ENCODE measurements around the gene LCLAT1.
"Not testable (repeated sequence)": the region's sequence is repeated elsewhere in the genome, so short reads cannot be mapped to it uniquely, and the experiment has no call there.

The LCLAT1 gene

DNA sequence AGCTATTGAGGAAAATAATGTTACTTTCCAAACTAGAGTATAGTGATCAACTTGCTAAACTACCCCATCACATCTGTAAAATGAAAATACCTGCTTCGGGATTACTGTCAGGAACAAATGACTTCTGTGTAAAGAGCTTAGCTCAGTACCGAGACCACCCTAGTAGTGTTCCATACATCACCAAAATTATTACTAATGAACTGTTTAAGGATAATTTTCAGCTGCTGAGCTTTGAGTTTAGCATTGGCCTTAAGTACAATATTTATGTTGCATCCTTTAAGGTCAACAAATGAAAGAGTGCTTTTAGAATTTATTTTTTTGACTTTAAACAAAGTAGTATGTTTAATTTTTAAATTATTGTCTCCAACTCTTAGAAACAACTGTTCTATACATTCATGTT is 144.1 kb downstream of the LCLAT1 start:
- no peak for DNase-seq (ENCODE audit: low read depth)

DNA sequence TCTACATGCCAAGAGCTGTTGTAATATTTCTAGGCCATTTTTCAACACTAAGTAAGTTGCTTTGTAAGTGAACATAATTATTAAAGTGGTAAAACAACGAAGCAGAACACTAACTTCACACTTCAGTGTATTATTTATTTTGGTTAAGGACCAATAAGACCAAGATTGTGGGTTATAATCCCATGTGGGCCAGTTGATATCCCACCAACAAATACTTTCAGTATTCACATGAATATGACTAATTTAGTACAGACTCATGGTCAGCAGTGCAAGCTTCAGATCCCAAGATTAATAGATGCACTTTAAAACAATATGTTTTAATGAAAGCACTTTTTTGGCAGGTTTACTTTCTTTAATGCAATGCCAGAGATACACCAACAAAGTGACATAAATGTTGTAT is 154.3 kb downstream of the LCLAT1 start:
- DNase-seq (ENCODE audit: low read depth): no peak

DNA sequence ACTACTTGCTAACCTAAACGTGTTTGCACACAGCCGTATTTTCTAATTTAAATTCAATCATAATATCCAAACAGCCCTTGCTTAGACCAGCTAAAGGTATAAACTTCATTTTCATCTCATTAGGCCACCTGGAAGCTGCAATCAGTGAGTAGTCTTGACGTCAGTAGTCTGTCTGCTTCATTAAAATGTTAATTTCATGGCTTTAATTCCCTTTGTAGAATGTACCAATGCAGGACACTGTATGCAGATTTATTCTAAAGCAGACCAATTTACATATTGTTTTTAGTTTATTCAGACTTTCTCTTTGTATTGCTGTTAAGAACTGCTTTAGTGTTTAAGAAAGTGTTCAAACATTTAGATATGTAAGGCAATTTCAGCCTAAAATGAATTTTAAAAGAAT is 158.2 kb downstream of the LCLAT1 start:
- no peak for DNase-seq (ENCODE audit: low read depth)

DNA sequence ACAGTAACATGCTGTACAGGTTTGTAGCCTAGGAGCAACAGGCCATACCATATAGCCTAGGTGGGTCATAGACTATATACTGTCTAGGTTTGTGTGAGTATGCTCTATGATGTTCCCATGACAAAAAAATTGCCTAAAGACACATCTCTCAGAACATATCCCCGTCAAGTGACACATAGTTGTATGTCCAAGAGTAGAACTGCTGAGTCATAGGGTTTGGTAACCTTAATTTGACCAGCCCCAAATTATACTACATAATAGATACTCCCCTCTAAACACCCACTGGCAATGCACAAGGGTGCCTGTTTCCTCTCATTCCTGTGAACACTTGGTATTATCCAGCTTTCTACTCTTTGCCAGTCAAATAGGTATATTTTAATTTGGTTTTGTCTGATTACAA is 161.6 kb downstream of the LCLAT1 start:
- DNase-seq (ENCODE audit: low read depth): no peak

DNA sequence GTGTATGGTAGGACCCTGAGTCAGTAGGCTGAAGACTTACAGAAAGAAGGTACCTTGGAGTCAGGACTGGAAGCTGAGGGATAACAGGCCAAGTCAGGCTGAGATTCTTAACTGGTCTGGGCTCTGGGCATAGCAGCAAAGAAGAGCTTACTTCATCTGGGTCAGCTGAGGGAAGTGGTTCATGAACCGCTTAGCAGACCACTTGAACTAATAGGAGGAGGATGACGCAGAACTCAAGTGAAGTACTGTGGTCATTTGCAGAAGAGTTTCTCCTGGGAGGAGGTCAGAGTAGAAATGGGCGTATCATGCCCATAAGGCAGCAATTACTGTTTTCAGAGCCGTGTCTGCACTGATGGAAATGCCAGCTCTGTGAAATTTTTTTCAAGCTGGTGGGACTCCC is 164.5 kb downstream of the LCLAT1 start:
- DNase-seq (ENCODE audit: low read depth): no peak

DNA sequence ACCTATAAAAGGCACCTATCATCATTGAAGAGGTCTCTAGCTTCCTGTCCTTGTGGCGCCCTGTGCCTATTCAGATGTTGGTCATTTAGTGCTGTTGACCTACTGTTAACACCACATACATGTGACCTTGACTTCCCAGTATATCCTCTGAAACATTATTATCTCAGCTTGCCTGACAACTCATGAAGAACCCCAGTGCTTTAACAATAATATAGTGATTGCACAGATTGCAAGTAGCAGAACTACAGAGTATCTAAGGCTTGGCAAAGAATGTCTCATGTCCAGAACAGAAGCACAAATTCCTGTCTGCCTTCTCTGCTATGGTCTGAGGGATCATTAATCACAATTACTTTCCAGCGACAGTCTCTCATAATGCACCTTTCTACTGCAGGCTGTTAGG is 165.3 kb downstream of the LCLAT1 start:
- no peak for DNase-seq (ENCODE audit: low read depth)

DNA sequence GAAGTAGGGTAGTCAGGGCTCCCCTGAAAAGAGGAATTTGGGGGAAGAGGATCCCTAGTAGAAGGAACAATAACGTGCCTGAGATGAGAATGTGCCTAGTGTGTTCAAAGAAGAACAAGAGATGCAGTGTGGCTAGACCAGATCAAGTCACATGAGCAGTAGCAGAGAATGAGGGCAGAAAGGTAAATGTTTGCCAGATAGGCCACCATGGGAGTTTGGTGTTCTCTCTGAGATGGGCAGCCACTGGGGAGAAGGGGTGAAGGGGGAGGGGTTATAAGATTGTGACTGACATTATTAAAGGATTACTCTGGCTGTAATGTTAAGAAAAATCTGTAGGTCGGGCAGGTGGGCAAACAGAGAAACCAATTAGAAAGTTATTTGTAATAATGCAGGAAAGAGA is 166.0 kb downstream of the LCLAT1 start:
- no peak for DNase-seq (ENCODE audit: low read depth)

DNA sequence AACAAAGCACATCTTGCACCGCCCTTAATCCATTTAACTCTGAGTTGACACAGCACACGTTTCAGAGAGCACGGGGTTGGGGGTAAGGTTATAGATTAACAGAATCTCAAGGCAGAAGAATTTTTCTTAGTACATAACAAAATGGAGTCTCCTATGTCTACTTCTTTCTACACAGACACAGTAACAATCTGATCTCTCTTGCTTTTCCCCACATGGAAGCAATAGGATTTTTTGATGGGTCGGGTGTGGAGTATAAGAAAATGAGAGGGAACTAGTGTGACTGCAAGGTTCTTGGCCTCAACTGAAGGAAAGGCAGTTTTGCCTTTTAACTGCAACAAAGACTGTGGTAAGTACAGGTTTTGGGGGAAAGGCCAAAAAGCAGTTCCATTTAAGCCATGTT is 167.2 kb downstream of the LCLAT1 start:
- not testable (repeated sequence) for DNase-seq (ENCODE audit: low read depth)

DNA sequence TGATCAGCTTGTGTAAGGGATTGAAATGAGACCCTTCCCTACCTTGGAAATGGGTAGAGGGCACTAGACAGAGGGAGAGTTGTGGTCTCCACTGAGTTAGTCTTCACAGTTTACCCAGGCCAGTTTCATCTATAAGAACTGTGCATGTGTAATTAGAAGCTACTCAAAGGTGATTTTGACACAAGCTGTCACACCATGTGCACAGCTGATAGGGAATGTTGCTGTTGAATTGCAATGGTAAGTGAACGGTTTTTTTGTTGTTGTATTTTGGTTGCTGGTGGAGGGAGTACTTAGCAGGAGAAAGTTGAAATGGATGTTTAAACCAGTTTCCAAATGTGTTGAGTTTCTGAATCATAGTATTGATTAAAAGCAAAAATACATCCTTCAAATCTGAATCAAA is 168.9 kb downstream of the LCLAT1 start:
- DNase-seq (ENCODE audit: low read depth): no peak

DNA sequence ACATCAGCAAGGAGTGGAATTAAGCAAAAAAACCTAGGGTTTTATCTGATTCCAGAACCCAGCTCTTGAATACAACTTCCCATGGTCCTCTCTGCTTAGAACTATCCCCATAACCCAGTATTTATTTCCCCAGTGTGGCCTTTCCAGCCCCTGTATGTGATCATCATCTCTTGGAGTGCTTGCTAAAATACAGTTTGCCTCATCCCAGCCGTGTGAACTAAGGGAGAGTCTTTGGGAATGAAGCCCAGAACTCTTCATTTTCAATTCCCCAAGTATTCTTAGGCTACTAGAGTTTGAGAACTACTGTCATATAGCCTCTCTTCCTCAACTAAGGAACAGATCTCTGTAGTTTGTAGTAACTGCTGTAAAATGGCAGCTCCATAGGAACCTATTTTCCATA is 173.1 kb downstream of the LCLAT1 start:
- no peak for DNase-seq (ENCODE audit: low read depth)

DNA sequence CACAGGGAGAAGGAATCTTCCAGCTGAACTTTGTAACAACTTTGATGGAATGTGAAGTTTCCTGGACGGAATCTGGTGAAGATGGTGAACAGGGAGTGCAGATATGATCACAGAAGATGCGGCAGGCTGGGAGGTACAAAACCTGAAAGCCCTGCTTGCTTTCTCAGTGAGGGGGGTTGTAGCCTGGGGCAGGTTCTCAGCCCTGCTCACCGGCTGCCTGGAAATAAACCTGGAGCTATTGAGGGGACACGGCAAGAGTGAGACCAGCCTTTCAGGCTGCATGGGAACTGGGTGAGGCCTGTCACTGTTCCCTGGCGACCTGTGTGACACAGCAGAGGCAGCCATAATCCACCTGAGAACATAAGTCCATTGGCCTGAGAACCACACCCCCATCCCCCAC is 174.8 kb downstream of the LCLAT1 start:
- no peak for DNase-seq (ENCODE audit: low read depth)

DNA sequence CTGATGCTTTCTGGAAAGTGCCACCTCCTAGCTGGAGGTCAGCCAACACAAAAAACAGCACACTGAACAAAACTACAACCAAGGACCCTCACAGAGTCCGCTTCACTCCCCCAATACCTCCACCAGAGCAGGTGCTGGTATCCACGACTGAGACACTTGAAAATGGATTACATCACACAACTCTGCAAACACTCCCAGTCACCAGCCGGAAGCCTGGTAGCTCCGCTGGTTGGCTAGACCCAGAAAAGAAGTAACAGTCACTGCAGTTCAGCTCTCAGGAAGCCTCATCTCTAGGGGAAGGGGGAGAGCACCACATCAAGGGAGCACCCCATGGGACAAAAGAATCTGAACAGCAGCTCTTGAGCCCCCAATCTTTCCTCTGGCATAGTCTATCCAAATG is 175.4 kb downstream of the LCLAT1 start:
- no peak for DNase-seq (ENCODE audit: low read depth)

DNA sequence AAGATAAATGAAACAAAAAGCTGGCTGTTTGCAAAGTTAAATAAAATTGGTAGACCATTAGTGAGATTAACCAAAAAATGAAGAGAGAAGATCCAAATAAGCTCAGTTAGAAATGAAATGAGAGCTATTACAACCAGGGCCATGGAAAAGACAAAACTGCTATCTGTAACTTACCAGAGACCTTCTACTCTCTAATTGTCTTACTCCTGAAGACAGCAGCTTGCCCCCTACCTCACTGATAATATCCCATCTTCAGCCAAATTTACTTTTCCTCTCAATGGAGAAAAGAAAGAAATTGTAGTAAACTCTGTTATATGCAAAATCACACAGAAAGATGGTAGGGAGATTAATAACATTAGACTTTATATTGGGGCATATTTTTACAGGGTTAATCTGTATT is 178.2 kb downstream of the LCLAT1 start:
- DNase-seq (ENCODE audit: low read depth): no peak

DNA sequence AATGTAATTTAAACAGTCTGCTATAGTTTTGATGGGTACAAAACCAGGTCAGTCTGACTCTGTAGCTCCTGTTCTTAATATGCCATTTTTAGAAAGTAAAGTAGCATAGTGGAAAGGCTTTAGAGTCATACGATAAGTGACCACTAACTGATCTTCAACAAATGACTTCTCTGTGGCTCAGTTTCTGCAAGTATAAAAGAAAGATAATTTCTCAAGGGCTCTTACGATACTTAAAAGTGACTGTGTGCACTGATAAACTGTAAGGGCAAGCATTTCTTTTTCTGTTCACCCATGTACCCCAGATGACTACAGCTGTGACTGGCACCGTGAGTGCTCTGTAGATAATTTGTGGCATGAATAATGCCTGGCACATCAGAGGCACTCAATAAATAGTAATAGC is 178.7 kb downstream of the LCLAT1 start:
- DNase-seq (ENCODE audit: low read depth): no peak

DNA sequence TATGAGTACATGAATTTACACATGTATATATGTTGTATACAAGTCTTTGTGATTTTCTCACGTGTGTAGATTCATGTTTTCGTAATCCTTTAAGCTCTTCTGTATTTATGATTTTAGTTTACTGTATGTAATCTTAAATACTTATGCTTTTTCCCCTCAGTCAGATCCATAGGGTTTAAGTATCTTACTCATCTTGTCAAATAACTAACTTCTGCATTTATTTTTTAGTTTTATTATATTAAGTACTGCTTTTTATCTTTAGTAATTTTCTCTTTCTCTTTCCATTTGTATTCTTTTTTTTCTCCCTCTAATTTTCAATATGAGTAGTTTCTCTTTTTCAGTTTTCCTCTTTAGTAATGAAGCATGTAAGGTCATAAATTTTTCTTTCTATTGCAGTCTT is 179.4 kb downstream of the LCLAT1 start:
- DNase-seq (ENCODE audit: low read depth): no peak

DNA sequence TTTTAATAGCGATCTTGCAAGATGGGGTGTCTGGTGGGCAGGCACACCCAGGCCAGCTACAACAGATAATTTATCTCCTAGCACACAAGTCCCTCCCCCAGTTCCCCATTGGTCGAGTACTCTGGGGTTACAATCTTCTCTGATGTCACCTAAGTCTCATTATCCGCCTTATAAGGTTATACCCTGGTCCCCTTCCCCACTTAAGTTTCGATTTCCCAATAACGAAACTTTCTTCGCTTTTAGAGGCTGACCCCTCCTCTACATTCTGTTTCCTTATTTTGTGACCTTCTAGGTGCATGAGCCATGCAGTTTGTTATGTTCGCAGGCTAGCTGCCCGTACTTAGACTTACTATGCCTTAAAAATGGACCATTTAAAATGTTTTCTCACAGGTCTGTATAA is 180.1 kb downstream of the LCLAT1 start:
- DNase-seq (ENCODE audit: low read depth): no peak

DNA sequence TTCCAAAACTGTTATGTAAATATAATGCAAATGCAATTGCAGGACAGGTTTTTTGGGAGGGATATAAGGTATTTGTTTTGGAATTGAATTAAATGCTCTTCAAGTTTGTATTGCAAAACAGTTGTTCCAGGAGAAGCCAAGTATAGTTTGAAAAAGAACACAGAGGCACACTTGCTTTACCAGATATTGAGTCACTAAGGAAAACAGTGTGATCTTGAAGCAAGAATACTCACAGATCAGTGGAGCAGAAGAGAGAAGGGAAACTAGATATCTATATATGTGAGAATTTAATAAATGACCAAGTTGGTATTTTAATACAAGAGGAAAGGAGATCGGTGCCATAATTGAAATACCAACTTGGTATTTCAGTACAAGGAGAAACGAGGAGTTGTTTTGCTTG is 181.3 kb downstream of the LCLAT1 start:
- no peak for DNase-seq (ENCODE audit: low read depth)

DNA sequence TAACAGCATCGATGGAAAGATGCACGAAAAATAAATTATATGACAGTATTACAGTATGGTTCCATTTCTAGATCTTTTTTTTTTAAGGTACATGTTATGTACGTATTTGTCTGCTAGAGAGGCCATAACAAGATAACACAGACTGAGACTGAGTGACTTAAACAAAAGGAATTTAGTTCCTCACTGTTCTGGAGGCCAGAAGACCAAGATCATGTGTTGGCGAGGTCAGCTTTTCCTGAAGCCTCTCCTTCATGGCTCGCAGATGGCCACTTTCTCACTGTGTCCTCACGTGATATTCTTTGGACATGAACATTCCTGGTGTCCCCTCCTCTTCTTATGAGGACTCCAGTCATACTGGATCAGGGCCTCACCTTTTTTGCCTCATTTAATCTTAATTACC is 182.8 kb downstream of the LCLAT1 start:
- no peak for DNase-seq (ENCODE audit: low read depth)

DNA sequence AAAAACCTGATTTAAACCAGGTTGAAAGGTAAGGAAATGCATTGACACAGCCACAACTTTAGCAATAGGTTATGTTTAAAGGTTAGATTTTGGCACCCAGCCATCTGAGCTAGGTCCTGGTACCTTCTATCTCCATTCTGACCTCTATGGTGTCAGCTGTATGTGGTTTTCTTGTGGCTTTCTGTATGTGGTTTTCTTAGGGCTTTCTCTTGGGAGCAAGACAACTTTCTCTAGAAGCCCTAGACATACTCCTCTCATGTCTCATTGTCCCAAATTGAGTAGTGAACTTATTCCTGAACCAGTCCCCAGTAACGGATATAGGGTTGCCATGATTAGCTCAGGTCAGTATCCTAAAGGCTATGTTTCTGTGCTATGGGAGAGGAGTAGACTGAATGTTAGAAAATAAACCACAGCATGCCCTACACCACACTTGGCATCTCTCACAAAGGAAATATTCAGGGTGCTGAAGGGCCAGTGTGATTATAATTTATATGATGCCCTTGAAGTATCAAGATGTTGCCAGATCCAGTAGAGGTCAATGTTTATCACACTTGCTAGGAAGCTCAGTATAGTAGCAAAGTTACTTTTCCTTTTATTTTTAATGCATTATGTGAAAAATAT is 184.1 kb downstream of the LCLAT1 start:
- DNase-seq (ENCODE audit: low read depth): no peak

DNA sequence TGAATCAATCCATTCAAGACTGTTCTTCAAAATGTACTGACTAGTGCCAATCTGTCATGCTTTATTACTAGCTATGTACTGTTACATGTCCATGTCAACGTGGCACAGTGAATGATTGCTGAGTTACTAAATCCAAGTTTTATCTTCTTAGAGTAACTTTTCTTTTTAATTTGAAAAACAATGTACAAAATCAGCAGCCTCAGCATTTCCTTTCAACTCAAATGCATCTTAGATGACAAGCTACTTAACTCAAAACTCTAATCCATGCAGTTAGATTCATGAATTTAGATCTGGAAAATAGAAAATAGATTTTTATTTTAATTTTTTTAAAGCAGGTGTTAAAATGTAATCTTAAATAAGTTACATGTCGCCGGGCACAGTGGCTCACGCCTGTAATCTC is 186.0 kb downstream of the LCLAT1 start:
- DNase-seq (ENCODE audit: low read depth): no peak

DNA sequence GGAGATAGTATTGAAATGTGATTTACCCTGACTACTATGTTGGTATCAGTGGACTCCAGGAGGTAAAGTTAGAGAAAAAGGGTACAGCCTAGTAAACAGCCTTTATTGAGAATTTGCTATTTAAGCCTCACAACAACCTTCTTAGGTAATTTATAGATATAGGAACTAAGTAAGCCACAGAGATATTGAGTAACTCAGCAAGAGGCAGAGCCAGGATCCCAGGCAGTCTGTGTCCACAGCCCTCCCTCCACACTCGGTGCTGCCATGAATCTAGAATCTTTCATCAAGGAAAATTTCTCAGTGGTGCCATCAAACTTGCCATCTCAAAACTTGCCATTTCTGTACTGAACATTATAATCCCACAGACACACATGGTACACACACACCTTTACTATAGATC is 189.3 kb downstream of the LCLAT1 start:
- no peak for DNase-seq (ENCODE audit: low read depth)

DNA sequence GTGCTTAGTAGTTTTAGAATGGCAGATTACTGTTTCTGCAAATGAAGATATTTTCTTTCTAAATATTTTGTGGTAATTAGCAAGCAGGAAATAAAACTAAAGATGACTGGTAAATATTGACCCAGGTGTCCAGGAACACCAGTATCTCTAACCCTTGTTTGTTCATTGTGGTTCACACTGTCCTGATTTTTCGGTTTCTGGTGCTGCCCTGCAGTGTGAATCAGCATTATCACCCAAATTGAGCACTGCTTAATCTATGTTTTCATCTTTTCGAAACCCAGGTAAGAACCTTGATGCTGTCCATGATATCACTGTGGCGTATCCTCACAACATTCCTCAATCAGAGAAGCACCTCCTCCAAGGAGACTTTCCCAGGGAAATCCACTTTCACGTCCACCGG is 192.8 kb downstream of the LCLAT1 start:
- no peak for DNase-seq (ENCODE audit: low read depth)

DNA sequence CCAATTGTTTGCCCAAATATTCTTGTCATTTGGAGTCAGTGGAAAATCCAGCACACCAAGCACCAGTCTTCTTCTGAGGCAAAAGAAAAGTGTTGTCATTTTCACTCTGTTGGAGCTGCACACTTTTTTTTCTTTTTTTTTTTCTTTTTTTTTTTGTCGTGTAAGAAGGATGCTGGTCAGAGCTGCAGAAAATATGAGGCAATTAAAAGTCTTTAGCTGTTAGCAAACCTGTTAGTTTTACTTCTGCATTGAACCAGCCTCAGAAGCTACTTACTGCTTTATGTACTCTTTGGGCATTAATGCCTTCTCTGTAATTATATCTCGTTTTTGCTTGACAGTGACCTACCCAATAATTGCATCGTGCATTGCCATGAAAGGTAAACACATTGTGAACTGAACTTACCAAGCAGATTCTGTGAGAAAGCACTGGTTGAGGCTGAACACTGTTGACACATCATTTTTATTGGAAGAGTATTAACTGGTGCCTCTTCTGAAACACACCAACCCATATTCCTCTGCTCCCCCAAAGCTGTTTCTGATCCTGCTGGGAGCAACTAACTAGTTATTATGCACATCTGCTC is 194.8 kb downstream of the LCLAT1 start:
- no peak for DNase-seq (ENCODE audit: low read depth)

DNA sequence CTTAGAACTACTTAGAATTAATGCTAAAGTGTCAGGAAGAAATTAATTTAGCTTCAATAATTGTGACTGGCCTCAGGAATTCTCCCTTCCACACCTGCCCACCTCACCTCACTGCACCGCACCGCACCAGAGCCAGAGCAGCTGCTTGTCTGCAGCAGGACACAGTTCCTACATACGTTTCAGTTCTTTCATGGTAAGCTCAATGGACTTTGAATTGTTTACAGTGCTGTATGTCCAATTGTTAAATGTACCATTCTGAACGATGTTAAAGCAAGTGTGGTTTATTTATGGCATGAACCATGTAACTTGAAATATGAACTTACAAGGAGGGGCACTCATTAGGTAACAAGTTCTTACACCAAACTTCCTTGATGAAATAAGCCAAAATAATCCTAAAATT is 196.0 kb downstream of the LCLAT1 start:
- DNase-seq (ENCODE audit: low read depth): not testable (repeated sequence)

DNA sequence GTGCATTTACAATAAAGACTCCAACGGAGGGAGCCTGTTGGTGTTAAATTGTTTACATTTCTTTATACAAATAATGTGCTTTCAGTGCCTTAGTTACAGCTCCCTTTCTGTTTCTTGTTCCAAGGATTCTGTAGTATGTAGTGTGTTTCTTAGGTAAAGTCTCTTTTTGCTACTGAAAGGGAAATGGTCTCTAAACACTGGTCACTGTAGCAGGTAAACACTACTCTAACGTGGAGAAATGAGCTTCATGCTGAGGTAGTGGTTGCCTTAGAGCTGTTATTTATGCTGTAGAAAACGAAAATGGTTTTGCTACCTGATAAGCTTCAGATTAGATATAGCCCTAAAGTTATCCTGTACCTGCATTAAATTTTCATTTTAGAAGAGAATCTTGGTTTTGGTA is 196.6 kb downstream of the LCLAT1 start:
- no peak for DNase-seq (ENCODE audit: low read depth)
